GM18907 (cell line): ENCODE measurements around the gene LRRC40.
A peak's percentile ranks its signal among the peaks of the same experiment; 100 is the strongest.
"Not testable (repeated sequence)": the region's sequence is repeated elsewhere in the genome, so short reads cannot be mapped to it uniquely, and the experiment has no call there.

Experiments
- ATAC-seq: cut with Tn5 transposase; IDR thresholded peaks from one replicate; pipeline ENCODE4 v1.9.1; 2021; ENCODE audit warnings: mild to moderate bottlenecking, moderate library complexity; ENCODE audit not compliant: unreplicated experiment

Gene LRRC40

GRCh38 chr1:70204139-70204538, 1.2 kb downstream of the LRRC40 start:
- ATAC-seq, result no peak

- no peak for ATAC-seq
These were observed 3.1 kb downstream of the LRRC40 start for GRCh38 chr1:70202173-70202758.

- ATAC-seq, result no peak
These were observed 5.3 kb downstream of the LRRC40 start for GRCh38 chr1:70200065-70200464.

- ATAC-seq, result no peak
These were observed 9.0 kb downstream of the LRRC40 start for GRCh38 chr1:70196333-70196732.

DNA sequence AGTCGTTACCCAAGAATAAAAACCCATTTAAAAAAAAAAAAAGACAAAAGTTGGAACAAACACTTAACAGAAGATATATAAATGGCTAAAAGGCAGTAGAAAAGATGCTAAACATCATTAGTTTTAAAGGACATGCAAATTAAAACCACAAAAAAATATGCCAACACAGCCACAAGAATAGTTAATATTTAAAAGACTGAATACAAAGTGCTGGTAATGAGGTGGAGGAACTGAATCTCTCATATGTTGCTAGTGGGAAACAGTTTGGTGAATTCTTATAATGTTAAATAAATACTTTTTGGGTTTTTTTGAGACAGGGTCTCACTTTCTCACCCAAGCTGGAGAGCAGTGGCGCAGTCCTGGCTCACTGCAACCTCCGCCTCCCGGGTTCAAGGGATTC, 10.0 kb downstream of the LRRC40 start:
- ATAC-seq, result peak; percentile 93

DNA sequence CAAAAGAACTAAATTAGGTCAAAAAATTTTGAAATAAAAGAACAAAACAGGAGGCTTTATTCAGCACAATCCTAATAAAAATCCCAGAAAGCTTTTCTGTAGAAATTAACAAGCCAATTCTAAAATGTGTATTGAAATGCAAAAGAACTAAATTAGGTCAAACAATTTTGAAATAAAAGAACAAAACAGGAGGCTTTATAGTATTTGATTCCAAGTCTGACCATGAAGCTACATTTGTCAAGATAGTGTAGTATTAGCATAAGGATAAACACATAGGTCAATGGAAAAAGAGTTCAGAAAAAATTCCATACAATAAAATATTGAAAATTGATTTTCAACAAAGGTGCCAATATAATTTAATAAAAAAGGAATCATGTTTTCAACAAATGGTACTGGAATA, 10.8 kb downstream of the LRRC40 start:
- ATAC-seq, result no peak

GRCh38 chr1:70192446-70192845, 12.9 kb downstream of the LRRC40 start:
- not testable (repeated sequence) for ATAC-seq

DNA sequence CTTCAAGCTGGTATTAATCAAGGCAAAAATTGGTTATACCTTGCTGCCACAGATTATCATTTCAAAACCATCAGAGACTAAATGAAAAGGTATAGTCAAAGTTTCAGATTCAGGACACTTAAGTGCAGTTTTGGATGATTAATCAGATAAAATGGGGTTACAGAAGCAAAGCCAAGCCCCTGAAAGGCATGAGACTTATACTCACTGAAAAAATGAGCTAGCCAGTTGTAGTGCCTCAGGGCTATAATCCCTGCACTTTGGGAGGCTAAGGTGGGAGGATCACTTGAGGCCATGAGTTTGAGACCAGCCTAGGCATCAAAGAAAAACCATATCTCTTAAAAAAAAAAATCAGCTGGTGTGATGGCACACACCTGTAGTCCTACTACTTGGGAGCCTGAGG, 15.2 kb downstream of the LRRC40 start:
- ATAC-seq, result no peak

GRCh38 chr1:70188522-70188921, 16.9 kb downstream of the LRRC40 start:
- no peak for ATAC-seq

- ATAC-seq, result not testable (repeated sequence)
These were observed 20.2 kb downstream of the LRRC40 start for GRCh38 chr1:70185181-70185580.

DNA sequence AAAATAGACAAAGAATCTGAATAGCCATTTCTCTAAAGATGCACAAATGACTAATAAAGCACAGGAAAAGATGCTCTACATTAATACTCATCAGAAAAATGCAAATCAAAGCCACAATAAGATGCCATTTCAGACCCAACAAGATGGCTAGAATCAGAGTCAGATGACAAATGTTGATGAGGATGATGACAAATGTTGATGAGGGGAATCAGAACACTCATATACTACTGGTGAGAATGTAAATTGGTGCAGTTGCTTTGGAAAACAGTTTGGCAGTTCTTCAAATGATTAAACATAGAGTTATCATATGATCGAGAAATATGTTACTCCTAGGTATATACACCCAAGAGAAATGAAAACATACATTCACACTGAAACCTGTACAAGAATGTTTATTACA, 33.9 kb downstream of the LRRC40 start:
- ATAC-seq, result no peak

DNA sequence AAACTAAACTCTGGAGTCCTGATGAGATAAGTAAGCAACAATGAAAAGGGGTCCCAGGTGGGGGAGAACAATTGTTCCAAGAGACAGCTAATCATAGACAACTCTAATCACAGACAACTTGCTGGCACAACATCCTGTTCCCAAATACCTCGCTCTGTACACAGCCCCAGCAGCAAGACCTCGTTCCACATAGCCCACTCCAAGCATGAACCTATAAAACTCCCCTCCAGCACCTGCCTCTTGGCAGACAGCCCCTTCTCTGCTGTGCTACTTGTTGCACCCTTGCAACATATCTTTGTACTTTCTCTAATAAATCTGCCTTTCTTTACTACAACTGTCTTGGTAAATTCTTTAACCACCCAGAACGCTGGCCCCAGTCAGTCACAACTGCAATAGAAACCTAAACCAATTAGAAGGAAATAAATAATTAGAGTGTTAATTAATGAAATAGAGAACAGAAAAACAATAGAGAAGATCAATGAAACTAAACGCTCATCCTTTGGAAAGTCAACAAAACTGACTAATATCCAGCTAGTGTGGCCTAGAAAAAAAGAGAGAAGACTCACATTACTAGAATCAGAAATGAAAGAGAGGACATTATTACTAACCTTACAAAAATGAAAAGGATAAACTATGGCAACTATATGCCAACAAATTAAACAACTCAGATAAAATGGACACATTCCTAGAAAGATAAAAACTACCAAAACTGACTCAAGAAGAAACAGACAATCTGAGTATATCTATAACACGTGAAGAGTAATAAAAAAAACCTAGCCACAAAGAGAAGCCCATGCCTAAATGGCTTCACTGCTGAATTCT, 36.1 kb downstream of the LRRC40 start:
- no peak for ATAC-seq

GRCh38 chr1:70168283-70168682, 37.1 kb downstream of the LRRC40 start:
- ATAC-seq, result no peak

DNA sequence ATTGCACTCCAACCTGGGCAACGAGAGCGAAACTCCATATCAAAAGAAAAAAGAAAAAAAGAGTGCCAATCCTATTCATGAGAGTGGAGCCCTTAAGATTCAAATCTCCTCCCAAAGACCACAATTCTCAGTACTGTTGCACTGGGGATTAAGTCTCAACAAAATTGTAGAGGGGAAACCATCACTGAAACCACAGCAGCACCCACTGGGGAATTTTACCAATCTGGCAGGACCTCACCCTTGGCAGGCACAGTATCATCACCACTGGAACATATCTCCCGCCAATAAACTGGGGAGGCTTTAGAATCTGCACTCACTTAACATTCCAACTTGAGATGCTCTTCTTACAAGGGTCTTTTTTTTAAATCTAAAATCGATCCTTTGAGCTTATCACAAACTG, 41.0 kb downstream of the LRRC40 start:
- peak; percentile 54 for ATAC-seq

DNA sequence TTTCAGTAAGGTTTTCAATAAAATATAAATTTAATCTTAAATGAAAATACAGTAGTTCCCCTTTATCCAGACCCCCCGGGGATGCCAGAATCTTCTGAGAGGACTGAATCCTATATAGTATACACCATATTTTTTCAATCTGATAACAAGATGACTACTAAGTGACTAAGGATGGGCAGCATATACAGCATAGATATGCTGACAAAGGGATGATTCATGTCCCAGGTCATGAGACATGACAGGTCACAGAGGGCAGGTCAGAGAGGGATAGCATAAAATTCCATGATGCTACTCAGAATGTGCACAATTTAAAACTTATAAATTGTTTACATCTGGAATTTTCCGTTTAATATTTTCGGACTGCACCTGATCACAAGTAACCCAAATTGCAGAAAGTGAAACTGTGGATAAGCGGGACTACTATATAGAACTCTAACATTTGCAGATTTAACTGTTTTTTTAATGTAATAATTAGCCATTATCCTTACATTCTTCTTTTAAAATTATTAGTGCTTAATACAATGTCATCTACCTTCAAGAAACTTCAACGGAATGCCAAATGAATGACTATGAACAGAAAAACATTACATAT, 48.8 kb downstream of the LRRC40 start:
- ATAC-seq, result no peak

- no peak for ATAC-seq
These were observed 51.6 kb downstream of the LRRC40 start for GRCh38 chr1:70153739-70154138.

GRCh38 chr1:70150444-70150843, 54.9 kb downstream of the LRRC40 start:
- no peak for ATAC-seq

DNA sequence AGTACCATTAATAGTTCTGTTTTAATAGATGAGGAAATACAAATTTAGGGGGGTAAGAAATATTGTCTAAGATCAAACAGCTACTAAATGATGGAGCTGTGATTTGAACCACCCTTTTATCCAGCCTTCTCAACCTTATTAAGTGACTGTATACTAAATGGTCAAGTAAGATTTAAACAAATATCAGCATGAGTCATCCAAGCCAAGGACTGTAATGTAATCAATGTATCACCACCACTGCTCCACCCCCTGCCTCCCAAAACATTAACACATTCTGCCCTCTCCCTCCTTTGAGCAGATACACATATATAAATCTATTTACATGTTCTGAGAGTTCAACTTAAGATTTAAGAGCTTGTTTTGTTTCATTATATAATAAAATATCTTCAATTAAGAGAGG, 58.9 kb downstream of the LRRC40 start:
- ATAC-seq, result no peak

DNA sequence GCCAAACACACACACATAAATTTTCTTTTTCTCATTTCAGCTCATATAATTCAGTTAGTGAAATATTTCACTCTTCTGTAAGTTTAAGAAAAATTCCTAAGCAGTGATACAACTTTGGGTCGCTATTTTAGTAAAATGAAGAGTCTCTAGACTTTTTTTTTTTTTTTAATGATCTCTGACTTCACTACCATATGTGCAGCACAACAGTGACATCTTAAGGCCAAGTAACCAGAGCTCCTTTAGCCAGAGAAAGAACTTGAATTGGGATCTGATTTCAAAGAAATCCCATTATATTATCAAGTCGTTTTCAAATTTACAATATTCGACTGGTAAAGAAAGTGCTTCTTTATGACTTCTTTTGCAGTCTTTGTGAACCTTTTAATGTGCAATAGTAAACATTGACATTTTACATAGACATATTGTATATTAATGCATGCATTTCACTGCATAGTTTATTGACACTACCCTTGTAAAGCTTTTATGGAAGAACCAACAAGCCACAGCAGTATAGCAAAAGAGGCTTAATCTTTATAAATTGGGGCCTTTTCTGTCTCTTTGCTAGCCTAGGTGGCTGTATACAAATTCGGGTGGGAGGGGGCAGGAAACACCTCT, 62.2 kb downstream of the LRRC40 start:
- no peak for ATAC-seq

DNA sequence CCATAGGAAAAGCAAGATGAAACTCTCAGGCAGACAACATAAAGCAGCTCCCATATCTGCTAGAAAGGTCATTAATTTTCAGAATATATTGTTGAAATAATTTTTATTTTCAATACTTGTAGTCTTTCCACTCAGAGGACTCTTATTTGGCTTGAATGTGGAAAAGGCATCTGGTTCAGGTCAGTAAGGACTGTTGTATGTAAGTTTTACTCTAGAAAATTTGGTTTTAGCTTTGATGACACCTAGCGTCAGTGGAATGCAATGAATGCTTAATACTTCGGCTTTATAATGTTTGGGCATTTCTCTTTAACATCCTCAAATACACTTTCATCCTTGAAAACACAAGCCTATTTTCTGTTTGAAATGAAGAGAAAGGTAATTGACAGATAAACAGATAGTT, 63.3 kb downstream of the LRRC40 start:
- ATAC-seq, result no peak

DNA sequence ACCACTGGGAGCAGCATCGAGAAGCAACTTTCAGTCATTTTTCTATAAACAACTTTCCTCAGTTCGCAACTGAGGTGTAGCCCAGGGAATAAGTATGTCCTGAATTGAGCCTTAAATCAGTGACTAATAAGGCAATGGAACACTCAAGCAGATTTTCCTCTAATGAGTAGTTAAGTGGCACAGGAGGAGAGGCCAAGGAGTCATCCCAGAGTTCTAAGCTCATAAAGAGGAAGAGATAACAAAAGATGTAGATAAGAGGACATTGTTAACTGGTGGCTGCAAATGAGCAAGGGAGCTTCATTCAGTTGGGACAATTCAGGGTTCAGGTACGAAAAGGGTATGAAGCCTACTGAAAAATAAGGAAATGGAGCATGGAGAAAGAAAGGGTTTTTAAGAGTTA, 64.5 kb downstream of the LRRC40 start:
- ATAC-seq, result no peak

GRCh38 chr1:70140343-70140742, 65.0 kb downstream of the LRRC40 start:
- no peak for ATAC-seq
